ENCODE data around the gene DNAJC21. TPM values are rescaled to one million over a fixed set of nuclear protein-coding genes. Genes with fewer than 3 reads are reported as not detected.

The DNAJC21 gene
- total and polyA plus RNA-seq, 4 donors: 8.8 to 21.0 (median 11.8) TPM

GRCh38 chr5:34977934-34978613 lies 48.7 kb downstream of the DNAJC21 start:
- TF ChIP-seq NR2F2 (IDR thresholded peaks at IDR 0.05): no peak
- TF ChIP-seq GABPA (IDR thresholded peaks at IDR 0.05 in 1 of 2, conservative IDR thresholded peaks at IDR 0.05 in 1 of 2): no peak
- no peak for TF ChIP-seq CTCF (IDR thresholded peaks at IDR 0.05; ENCODE audit: low read depth, low read length, missing input control)
- TF ChIP-seq HNF4A (conservative IDR thresholded peaks at IDR 0.05): no peak
- no peak for TF ChIP-seq TAF1 (conservative IDR thresholded peaks at IDR 0.05)
- no peak for TF ChIP-seq ZBTB33 (IDR thresholded peaks at IDR 0.05)
- no peak for TF ChIP-seq EGR1 (IDR thresholded peaks at IDR 0.05; ENCODE audit: low read depth in 2 of 2)
- TF ChIP-seq RXRA (IDR thresholded peaks at IDR 0.05): no peak
- TF ChIP-seq ATF3 (IDR thresholded peaks at IDR 0.05): no peak
- TF ChIP-seq HNF4G (IDR thresholded peaks at IDR 0.05): no peak
- TF ChIP-seq REST (IDR thresholded peaks at IDR 0.05): no peak
- no peaks in the 10 kb centered on the region for H3K4me1 ChIP-seq (ENCODE audit: control insufficient read depth in 4 of 4, insufficient read depth in 4 of 4, low read length in 3 of 4)
- 48% methylated on average over 2 of the region's 2 CpGs for WGBS
- H3K36me3 ChIP-seq (ENCODE audit: control insufficient read depth in 4 of 4, insufficient read depth in 3 of 4, low read depth in 1 of 4, low read length in 3 of 4): no peaks in the 10 kb centered on the region
- no peaks in the 10 kb centered on the region for H3K27me3 ChIP-seq (ENCODE audit: control insufficient read depth in 4 of 4, insufficient read depth in 4 of 4, low read length in 3 of 4)
- H3K9ac ChIP-seq (ENCODE audit: low read depth in 1 of 2, low read length in 2 of 2): no peak overlapping the region
- no peak overlapping the region for H3K27ac ChIP-seq (ENCODE audit: low read depth in 1 of 2, low read length in 2 of 2)
- DNase-seq (ENCODE audit: low spot score): no peak
- no peak overlapping the region for H3K4me3 ChIP-seq (ENCODE audit: low read depth in 1 of 3, low read length in 3 of 3)
- no peaks in the 10 kb centered on the region for H3K9me3 ChIP-seq (ENCODE audit: control insufficient read depth in 4 of 4, low read length in 3 of 4)

GRCh38 chr5:34978681-34979080 lies 49.3 kb downstream of the DNAJC21 start:
- Histone ChIP-seq H3K9me3 (ENCODE audit: control insufficient read depth in 4 of 4, low read length in 3 of 4) (no peaks in the 10 kb centered on the region), H3K27me3 (ENCODE audit: control insufficient read depth in 4 of 4, insufficient read depth in 4 of 4, low read length in 3 of 4) (no peaks in the 10 kb centered on the region), H3K4me3 (ENCODE audit: low read depth in 1 of 3, low read length in 3 of 3) (no peak overlapping the region), H3K9ac (ENCODE audit: low read depth in 1 of 2, low read length in 2 of 2) (no peak overlapping the region), H3K4me1 (ENCODE audit: control insufficient read depth in 4 of 4, insufficient read depth in 4 of 4, low read length in 3 of 4) (no peaks in the 10 kb centered on the region), H3K27ac (ENCODE audit: low read depth in 1 of 2, low read length in 2 of 2) (no peak overlapping the region), H3K36me3 (ENCODE audit: control insufficient read depth in 4 of 4, insufficient read depth in 3 of 4, low read depth in 1 of 4, low read length in 3 of 4) (no peaks in the 10 kb centered on the region)
- DNase-seq (ENCODE audit: low spot score): no peak
- WGBS: 62% methylated on average over 4 of the region's 4 CpGs
- TF ChIP-seq RAD21 (IDR thresholded peaks at IDR 0.05): no peak
- no peak for TF ChIP-seq HNF4G (IDR thresholded peaks at IDR 0.05)
- no peak for TF ChIP-seq NR2F2 (IDR thresholded peaks at IDR 0.05)
- TF ChIP-seq EGR1 (IDR thresholded peaks at IDR 0.05; ENCODE audit: low read depth in 2 of 2): no peak
- TF ChIP-seq FOXA1 (IDR thresholded peaks at IDR 0.05): no peak
- no peak for TF ChIP-seq ZBTB33 (IDR thresholded peaks at IDR 0.05)
- no peak for TF ChIP-seq TAF1 (conservative IDR thresholded peaks at IDR 0.05)
- no peak for TF ChIP-seq JUND (IDR thresholded peaks at IDR 0.05)
- no peak for TF ChIP-seq CTCF (IDR thresholded peaks at IDR 0.05; ENCODE audit: low read depth, low read length, missing input control)
- no peak for TF ChIP-seq HNF4A (conservative IDR thresholded peaks at IDR 0.05)
- TF ChIP-seq REST (IDR thresholded peaks at IDR 0.05): no peak
